HepG2 (cell line): ENCODE measurements around the gene FITM2. TPM values are rescaled to one million over a fixed set of nuclear protein-coding genes. Genes with fewer than 3 reads are reported as not detected.

Source experiments
- ATAC-seq: fragments of 200-7000 bp; cut with Tn5 transposase; 3 replicates; pipeline ENCODE4 v1.9.1; 2020; ENCODE audit warnings: mild to moderate bottlenecking, moderate library complexity
- BruUV-seq: library from RNA; stranded (reverse); fragments of 400-500 nt; replicated peaks from 2 replicates; lab custom pipeline; 2021; lab: Mats Ljungman, UMichigan
- CTCF ChIA-PET: fragments of 300-600 bp; formaldehyde crosslinking; extraction: SDS; loops from one replicate; lab custom pipeline; 2021; ENCODE audit warnings: low total read pairs, inconsistent platforms, low intra/inter-chr PET ratio; lab: Yijun Ruan, JAX
- POLR2A ChIA-PET: fragments of 350-600 bp; sonication (Branson Sonifier 250); formaldehyde crosslinking; loops from one replicate; lab custom pipeline; 2020; ENCODE audit warnings: antibody characterized with exemption, inconsistent platforms; lab: Yijun Ruan, JAX
- DNase-seq: peaks from one replicate; pipeline ENCODE4 v3.0.0-alpha.2; 2015; ENCODE audit warnings: low spot score
- FAIRE-seq: peaks from 3 replicates; lab custom pipeline; 2011; peaks lifted over from hg19 to GRCh38; lab: Jason Lieb, UNC
- H2AFZ ChIP-seq: one replicate; pipeline ENCODE4 v1.6.1; 2011; ENCODE audit warnings: low read length, inconsistent platforms
- H3K27ac ChIP-seq: fragments of 300-600 bp; 3 replicates; pipeline ENCODE4 v1.8.0; 2011; ENCODE audit warnings: mixed run types, mild to moderate bottlenecking, mixed read lengths, low read length, inconsistent platforms; ENCODE audit not compliant: insufficient read depth; ENCODE audit errors: extremely low read length
- H3K27me3 ChIP-seq, 2 experiments: fragments of 200-600 bp in 1 of 2; 2 replicates in 1 of 2; 3 replicates in 1 of 2; pipeline versions ENCODE4 v1.6.0 to v1.8.0; 2011; ENCODE audit warnings: low read length in 2 of 2, mild to moderate bottlenecking in 2 of 2, moderate library complexity in 2 of 2, inconsistent platforms in 1 of 2; ENCODE audit not compliant: insufficient read depth in 2 of 2, control insufficient read depth in 1 of 2
- H3K36me3 ChIP-seq, 2 experiments: fragments of 200-600 bp in 1 of 2; replicated peaks in 1 of 2; 2 replicates in 1 of 2; 3 replicates in 1 of 2; pipeline versions ENCODE4 v1.5.1 to v1.8.0; 2011; ENCODE audit warnings: low read length in 2 of 2, inconsistent platforms in 1 of 2; ENCODE audit not compliant: insufficient read depth in 2 of 2, control insufficient read depth in 1 of 2
- H3K4me1 ChIP-seq: 2 replicates; pipeline ENCODE4 v1.5.1; 2012; ENCODE audit warnings: low read length, inconsistent platforms; ENCODE audit not compliant: insufficient read depth
- H3K4me2 ChIP-seq: 2 replicates; pipeline ENCODE4 v1.6.0; 2011; ENCODE audit warnings: low read depth, low read length, inconsistent platforms
- H3K4me3 ChIP-seq, 3 experiments: fragments of 200-600 bp in 1 of 3; sonication (generic), shearing (Covaris generic) in 1 of 3; replicated peaks in 1 of 3; 2 replicates each; pipeline ENCODE4 v1.5.1; 2011 to 2016; ENCODE audit warnings: low read length in 3 of 3, inconsistent platforms in 2 of 3, low read depth in 2 of 3, mild to moderate bottlenecking in 2 of 3, control low read depth in 1 of 3, mixed read lengths in 1 of 3; ENCODE audit not compliant: insufficient read depth in 1 of 3
- H3K79me2 ChIP-seq: one replicate; pipeline ENCODE4 v1.6.1; 2011; ENCODE audit warnings: low read length, inconsistent platforms; ENCODE audit not compliant: insufficient read depth
- H3K9ac ChIP-seq: 2 replicates; pipeline ENCODE4 v1.6.0; 2011; ENCODE audit warnings: mild to moderate bottlenecking, low read depth, low read length, inconsistent platforms; ENCODE audit not compliant: insufficient read depth
- H3K9me3 ChIP-seq: 2 replicates; pipeline ENCODE4 v1.5.1; 2012; ENCODE audit warnings: mild to moderate bottlenecking, low read length
- H4K20me1 ChIP-seq: 2 replicates; pipeline ENCODE4 v1.6.0; 2011; ENCODE audit warnings: inconsistent platforms, mild to moderate bottlenecking, low read length, moderate library complexity; ENCODE audit not compliant: insufficient read depth
- CEBPZ ChIP-seq: IDR thresholded peaks from 2 replicates; pipeline ENCODE4 v1.6.1; 2012; ENCODE audit warnings: low read length, improper control_type of control experiment
- FOXA3 ChIP-seq: IDR thresholded peaks from 2 replicates; pipeline ENCODE4 v1.6.1; 2016; ENCODE audit warnings: missing genetic modification reagents, missing compliant biosample characterization
- PATZ1 ChIP-seq: sonication (generic); formaldehyde crosslinking; IDR thresholded peaks from 2 replicates; pipeline ENCODE4 v1.4.0; 2020; ENCODE audit warnings: missing genetic modification reagents
- TEAD3 ChIP-seq: optimal IDR thresholded peaks from 2 replicates; pipeline ENCODE3; 2016; ENCODE audit warnings: borderline replicate concordance
- ZBTB20 ChIP-seq: sonication (generic); formaldehyde crosslinking; IDR thresholded peaks from 2 replicates; pipeline ENCODE4 v1.8.1; 2023; ENCODE audit warnings: missing genetic modification reagents, low read depth, mild to moderate bottlenecking, borderline replicate concordance
- ZC3H13 ChIP-seq: sonication (generic); formaldehyde crosslinking; IDR thresholded peaks from 2 replicates; pipeline ENCODE4 v1.8.1; 2023; ENCODE audit warnings: mild to moderate bottlenecking, missing genetic modification reagents, moderate library complexity
- ZNF260 ChIP-seq: sonication (generic); formaldehyde crosslinking; IDR thresholded peaks from 2 replicates; pipeline ENCODE4 v1.4.0; 2020; ENCODE audit warnings: missing genetic modification reagents, low read depth, mild to moderate bottlenecking, borderline replicate concordance
- ZNF276 ChIP-seq: sonication (generic); formaldehyde crosslinking; IDR thresholded peaks from 2 replicates; pipeline ENCODE4 v1.4.0; 2020; ENCODE audit warnings: mild to moderate bottlenecking, low read depth, missing genetic modification reagents
- ZNF564 ChIP-seq: sonication (generic); formaldehyde crosslinking; IDR thresholded peaks from 2 replicates; pipeline ENCODE4 v1.8.1; 2023; ENCODE audit warnings: mild to moderate bottlenecking, missing genetic modification reagents
- ZNF609 ChIP-seq: sonication (generic); formaldehyde crosslinking; IDR thresholded peaks from 2 replicates; pipeline ENCODE4 v1.4.0; 2020; ENCODE audit warnings: mild to moderate bottlenecking, missing genetic modification reagents, borderline replicate concordance
- WGBS: methylation state at CpG from one replicate; pipeline ENCODE4 v1.1.6; 2017; ENCODE audit warnings: low lambda C conversion rate; 5-methylcytosine and 5-hydroxymethylcytosine counted together
- in situ Hi-C: cut with HindIII; loops from 2 replicates; pipeline ENCODE4 v1.10.0; 2017; ENCODE audit warnings: low pct_unique_long_range_greater_than_20kb; ENCODE audit not compliant: extremely low pct_ligation_motif_present
- intact Hi-C: fragments of 100-400 bp; cut with micrococcal nuclease; formaldehyde crosslinking; loops from one replicate; pipeline ENCODE4 v1.10.0; 2022; ENCODE audit not compliant: unreplicated experiment
- polyA plus RNA-seq, 8 experiments: library from polyadenylated mRNA; depleted of rRNA in 3 of 8; stranded (reverse) in 7 of 8; unstranded in 1 of 8; fragments of >200 nt; fragmentation: Illumina TruSeq in 4 of 8; extraction: Trizol in 4 of 8; gene quantifications; 2 replicates each; pipeline versions ENCODE4 v1.2.1 to v1.2.3, GENCODE V29; 2011 to 2016; ENCODE audit warnings: low read depth in 4 of 8, missing spikeins in 1 of 8, mixed read lengths in 1 of 8; ENCODE audit not compliant: insufficient read depth in 1 of 8
- total RNA-seq, 5 experiments: library from RNA; depleted of rRNA; stranded (reverse); fragments of >200 nt; fragmentation: Illumina TruSeq; extraction: Trizol; gene quantifications; 2 replicates each; pipeline ENCODE4 v1.2.3, GENCODE V29; 2016; ENCODE audit warnings: low read depth in 1 of 5

Gene FITM2
- total and polyA plus RNA-seq, 2 of the 13 experiments (the other 11 are each of a cell fraction or from before 2014, with no cell fraction given): 9.6 to 24.5 TPM

GRCh38 chr20:44336086-44336485 lies 25.1 kb upstream of the FITM2 start (continued):
- peak; percentile 71; the same call in 1 of the 2 replicates for TF ChIP-seq ZNF564 (CRISPR knock-in tag)
- no peak for TF ChIP-seq ZC3H13 (CRISPR knock-in tag)

- no peak for ATAC-seq
- in situ Hi-C loops (no loop called here), intact Hi-C loops (no loop called here)
- 62% methylated on average over 2 of the region's 2 CpGs for WGBS
- H3K36me3 ChIP-seq: no peaks in the 10 kb centered on the region
- H3K4me1 ChIP-seq: peaks cover 41% of the 10 kb centered on the region
- H4K20me1 ChIP-seq: no peaks in the 10 kb centered on the region
- DNase-seq: no peak
- POLR2A ChIA-PET: no interaction called here
- no peak overlapping the region for H3K9ac ChIP-seq
- no TSS peak for BruUV-seq
- peak overlapping the region in 1 of 3 experiments; percentile 57; a peak in 1 of 6 replicates for H3K4me3 ChIP-seq
- CTCF ChIA-PET: no interaction called here
- H3K27ac ChIP-seq: no peak overlapping the region
- H3K9me3 ChIP-seq: no peaks in the 10 kb centered on the region
- H3K4me2 ChIP-seq: peak overlapping the region; percentile 65
- no peaks in the 10 kb centered on the region for H3K79me2 ChIP-seq
- H3K27me3 ChIP-seq: peaks cover 6 to 49% of the 10 kb centered on the region in 2 experiments; a peak in 4 of 5 replicates
- no peak overlapping the region for H2AFZ ChIP-seq
- FAIRE-seq: no peak
- TF ChIP-seq ZNF276 (CRISPR knock-in tag): no peak
- TF ChIP-seq ZNF609 (CRISPR knock-in tag): no peak
- no peak for TF ChIP-seq TEAD3
- TF ChIP-seq FOXA3 (CRISPR knock-in tag): no peak
- TF ChIP-seq PATZ1 (CRISPR knock-in tag): no peak
- TF ChIP-seq ZNF260 (CRISPR knock-in tag): no peak
- TF ChIP-seq ZBTB20 (CRISPR knock-in tag): no peak
- no peak for TF ChIP-seq CEBPZ
Measured at GRCh38 chr20:44335675-44336074, 24.7 kb upstream of the FITM2 start.
